SH-SY5Y (cell line): ENCODE results near the gene SIX5.

ENCODE experiments used
- GATA2 ChIP-seq: IDR thresholded peaks from 2 replicates; pipeline ENCODE4 v1.6.1; 2011; ENCODE audit warnings: mild to moderate bottlenecking, low read depth, low read length
- GATA3 ChIP-seq: IDR thresholded peaks from 2 replicates; pipeline ENCODE4 v1.6.1; 2011; ENCODE audit warnings: low read depth, mild to moderate bottlenecking, low read length, moderate library complexity

DNA sequence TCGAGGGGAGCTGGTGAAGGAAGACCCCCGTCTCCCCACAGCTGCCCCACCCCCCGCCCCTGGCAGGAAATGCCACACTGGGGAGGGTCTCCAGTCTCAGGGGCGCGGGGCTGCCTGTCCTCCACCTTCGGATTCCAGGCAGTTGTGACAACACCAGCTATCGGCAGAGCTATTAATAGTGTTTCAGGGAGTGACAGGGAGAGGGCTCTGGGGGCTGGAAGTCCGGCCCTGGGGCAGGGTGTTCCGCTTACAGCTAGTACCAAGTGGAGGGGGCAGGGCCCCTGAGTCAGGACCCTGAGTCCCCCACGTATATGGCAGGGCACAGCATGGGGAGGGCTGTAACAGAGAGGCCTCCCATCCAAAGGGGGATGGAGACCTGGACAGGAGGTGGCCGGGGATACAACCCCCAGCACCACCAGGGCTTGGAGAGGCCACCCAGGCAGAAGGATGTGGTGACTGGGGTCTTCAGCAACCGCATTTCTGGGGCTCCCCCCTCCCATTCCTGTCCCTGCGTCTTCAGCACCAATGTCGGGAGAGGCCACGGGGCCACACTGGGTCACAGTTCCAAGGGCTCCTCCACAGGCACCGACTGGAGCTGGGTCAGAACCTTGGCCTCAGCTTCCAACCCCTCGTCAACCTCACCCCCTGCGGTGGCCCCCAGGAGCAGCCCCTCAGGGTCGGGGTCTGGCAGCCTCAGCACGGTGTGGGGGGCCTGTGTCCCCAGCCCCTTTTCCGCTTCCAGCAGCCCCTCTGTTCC, 3.9 kb downstream of the SIX5 start:
- TF ChIP-seq GATA2 (no peak), GATA3 (no peak)
